Measurements from ENCODE around the gene MATN3.

Gene MATN3

GRCh38 chr2:20001361-20001863, 11.1 kb downstream of the MATN3 start:
- Histone ChIP-seq H3K9me3 (ENCODE audit: control insufficient read depth, insufficient read depth, low read length) (no peaks in the 10 kb centered on the region), H3K9ac (ENCODE audit: low read depth, low read length) (no peak overlapping the region)

GRCh38 chr2:19993731-19994130, 18.7 kb downstream of the MATN3 start:
- no peaks in the 10 kb centered on the region for H3K36me3 ChIP-seq (ENCODE audit: insufficient read depth, low read length)
- no peak overlapping the region for H3K9ac ChIP-seq (ENCODE audit: low read depth, low read length)
- H3K9me3 ChIP-seq (ENCODE audit: control insufficient read depth, insufficient read depth, low read length) = no peaks in the 10 kb centered on the region
- H3K4me1 ChIP-seq (ENCODE audit: insufficient read depth, low read length) = peaks cover 7% of the 10 kb centered on the region; the same call in 1 of the 2 replicates

More at GRCh38 chr2:20001361-20001863, 11.1 kb downstream of the MATN3 start:
- H3K36me3 ChIP-seq (ENCODE audit: insufficient read depth, low read length) = no peaks in the 10 kb centered on the region
- no peaks in the 10 kb centered on the region for H3K4me1 ChIP-seq (ENCODE audit: insufficient read depth, low read length)

- no peaks in the 10 kb centered on the region for H3K36me3 ChIP-seq (ENCODE audit: insufficient read depth, low read length)
- no peak overlapping the region for H3K9ac ChIP-seq (ENCODE audit: low read depth, low read length)
- H3K4me1 ChIP-seq (ENCODE audit: insufficient read depth, low read length) = peaks cover 7% of the 10 kb centered on the region; the same call in 1 of the 2 replicates
- no peaks in the 10 kb centered on the region for H3K9me3 ChIP-seq (ENCODE audit: control insufficient read depth, insufficient read depth, low read length)
Observed at GRCh38 chr2:19991895-19992294, 20.6 kb downstream of the MATN3 start.

- Histone ChIP-seq H3K9me3 (ENCODE audit: control insufficient read depth, insufficient read depth, low read length) (no peaks in the 10 kb centered on the region), H3K9ac (ENCODE audit: low read depth, low read length) (peak overlapping the region; percentile 64), H3K4me1 (ENCODE audit: insufficient read depth, low read length) (peaks cover 7% of the 10 kb centered on the region; the same call in 1 of the 2 replicates), H3K36me3 (ENCODE audit: insufficient read depth, low read length) (no peaks in the 10 kb centered on the region)
Observed at GRCh38 chr2:19990416-19990728, 22.1 kb downstream of the MATN3 start.

GRCh38 chr2:19989667-19990415, 22.6 kb downstream of the MATN3 start, which contains the start of gene WDR35:
Gene WDR35 (minus strand): TSS chr2:19990105. CDS start chr2:19990015, 90 bp downstream.
- Histone ChIP-seq H3K36me3 (ENCODE audit: insufficient read depth, low read length) (no peaks in the 10 kb centered on the region), H3K4me1 (ENCODE audit: insufficient read depth, low read length) (peaks cover 7% of the 10 kb centered on the region; the same call in 1 of the 2 replicates), H3K9ac (ENCODE audit: low read depth, low read length) (peak within 1 kb of the TSS; percentile 64), H3K9me3 (ENCODE audit: control insufficient read depth, insufficient read depth, low read length) (no peaks in the 10 kb centered on the region)

- peaks cover 7% of the 10 kb centered on the region; the same call in 1 of the 2 replicates for H3K4me1 ChIP-seq (ENCODE audit: insufficient read depth, low read length)
- no peaks in the 10 kb centered on the region for H3K36me3 ChIP-seq (ENCODE audit: insufficient read depth, low read length)
- peak overlapping the region; percentile 64 for H3K9ac ChIP-seq (ENCODE audit: low read depth, low read length)
- no peaks in the 10 kb centered on the region for H3K9me3 ChIP-seq (ENCODE audit: control insufficient read depth, insufficient read depth, low read length)
Observed at GRCh38 chr2:19989342-19989666, 23.2 kb downstream of the MATN3 start.

- no peaks in the 10 kb centered on the region for H3K36me3 ChIP-seq (ENCODE audit: insufficient read depth, low read length)
- peaks cover 7% of the 10 kb centered on the region; the same call in 1 of the 2 replicates for H3K4me1 ChIP-seq (ENCODE audit: insufficient read depth, low read length)
- no peak overlapping the region; the same call in 1 of the 2 replicates for H3K9ac ChIP-seq (ENCODE audit: low read depth, low read length)
- H3K9me3 ChIP-seq (ENCODE audit: control insufficient read depth, insufficient read depth, low read length) = no peaks in the 10 kb centered on the region
Observed at GRCh38 chr2:19988600-19988999, 23.9 kb downstream of the MATN3 start.

- no peaks in the 10 kb centered on the region for H3K9me3 ChIP-seq (ENCODE audit: control insufficient read depth, insufficient read depth, low read length)
- peaks cover 7% of the 10 kb centered on the region; the same call in 1 of the 2 replicates for H3K4me1 ChIP-seq (ENCODE audit: insufficient read depth, low read length)
- H3K9ac ChIP-seq (ENCODE audit: low read depth, low read length) = no peak overlapping the region
Observed at GRCh38 chr2:19987936-19988335, 24.5 kb downstream of the MATN3 start.

GRCh38 chr2:19982268-19982667, 30.2 kb downstream of the MATN3 start:
- H3K9me3 ChIP-seq (ENCODE audit: control insufficient read depth, insufficient read depth, low read length) = no peaks in the 10 kb centered on the region
- no peaks in the 10 kb centered on the region for H3K4me1 ChIP-seq (ENCODE audit: insufficient read depth, low read length)
- H3K9ac ChIP-seq (ENCODE audit: low read depth, low read length) = no peak overlapping the region
- H3K36me3 ChIP-seq (ENCODE audit: insufficient read depth, low read length) = peaks cover 5% of the 10 kb centered on the region; the same call in 1 of the 2 replicates

More at GRCh38 chr2:19987936-19988335, 24.5 kb downstream of the MATN3 start:
- H3K36me3 ChIP-seq (ENCODE audit: insufficient read depth, low read length) = no peaks in the 10 kb centered on the region

GRCh38 chr2:19979932-19980331, 32.5 kb downstream of the MATN3 start:
- Histone ChIP-seq H3K36me3 (ENCODE audit: insufficient read depth, low read length) (peaks cover 5% of the 10 kb centered on the region; the same call in 1 of the 2 replicates), H3K9ac (ENCODE audit: low read depth, low read length) (no peak overlapping the region), H3K9me3 (ENCODE audit: control insufficient read depth, insufficient read depth, low read length) (no peaks in the 10 kb centered on the region), H3K4me1 (ENCODE audit: insufficient read depth, low read length) (no peaks in the 10 kb centered on the region)

- peaks cover 5% of the 10 kb centered on the region for H3K36me3 ChIP-seq (ENCODE audit: insufficient read depth, low read length)
- H3K4me1 ChIP-seq (ENCODE audit: insufficient read depth, low read length) = no peaks in the 10 kb centered on the region
Observed at GRCh38 chr2:19973466-19973865, 39.0 kb downstream of the MATN3 start.

GRCh38 chr2:19971691-19972090, 40.8 kb downstream of the MATN3 start:
- Histone ChIP-seq H3K9ac (ENCODE audit: low read depth, low read length) (no peak overlapping the region), H3K4me1 (ENCODE audit: insufficient read depth, low read length) (no peaks in the 10 kb centered on the region), H3K9me3 (ENCODE audit: control insufficient read depth, insufficient read depth, low read length) (no peaks in the 10 kb centered on the region), H3K36me3 (ENCODE audit: insufficient read depth, low read length) (no peaks in the 10 kb centered on the region; the same call in 1 of the 2 replicates)

More at GRCh38 chr2:19973466-19973865, 39.0 kb downstream of the MATN3 start:
- Histone ChIP-seq H3K9ac (ENCODE audit: low read depth, low read length) (no peak overlapping the region), H3K9me3 (ENCODE audit: control insufficient read depth, insufficient read depth, low read length) (no peaks in the 10 kb centered on the region)

- Histone ChIP-seq H3K4me1 (ENCODE audit: insufficient read depth, low read length) (no peaks in the 10 kb centered on the region), H3K9ac (ENCODE audit: low read depth, low read length) (no peak overlapping the region), H3K36me3 (ENCODE audit: insufficient read depth, low read length) (no peaks in the 10 kb centered on the region; the same call in 1 of the 2 replicates), H3K9me3 (ENCODE audit: control insufficient read depth, insufficient read depth, low read length) (no peaks in the 10 kb centered on the region)
Observed at GRCh38 chr2:19963386-19963785, 49.1 kb downstream of the MATN3 start.

- H3K4me1 ChIP-seq (ENCODE audit: insufficient read depth, low read length) = no peaks in the 10 kb centered on the region
- no peaks in the 10 kb centered on the region for H3K9me3 ChIP-seq (ENCODE audit: control insufficient read depth, insufficient read depth, low read length)
- no peak overlapping the region for H3K9ac ChIP-seq (ENCODE audit: low read depth, low read length)
- no peaks in the 10 kb centered on the region for H3K36me3 ChIP-seq (ENCODE audit: insufficient read depth, low read length)
Observed at GRCh38 chr2:19955544-19956422, 56.7 kb downstream of the MATN3 start.
